PC-3 (cell line): ENCODE results near the gene MIEF1. TPM values are rescaled to one million over a fixed set of nuclear protein-coding genes. Genes with fewer than 3 reads are reported as not detected.

Source experiments
- ATAC-seq: fragments of 200-7000 bp; cut with Tn5 transposase; 2 replicates; pipeline ENCODE4 v1.9.1; 2020; ENCODE audit warnings: mild to moderate bottlenecking, moderate library complexity
- Bru-seq: library from RNA; stranded (reverse); fragments of 400-500 nt; gene quantifications from one replicate; lab custom pipeline; 2021; lab: Mats Ljungman, UMichigan
- BruChase-seq, 2 experiments: library from RNA; stranded (reverse); fragments of 400-500 nt; gene quantifications; one replicate each; lab custom pipeline; 2021; lab: Mats Ljungman, UMichigan
- BruUV-seq: library from RNA; stranded (reverse); fragments of 400-500 nt; replicated peaks from 2 replicates; lab custom pipeline; 2021; lab: Mats Ljungman, UMichigan
- CTCF ChIA-PET: fragments of 300-600 bp; sonication (Branson Sonifier 250); formaldehyde crosslinking; loops from one replicate; lab custom pipeline; 2022; ENCODE audit warnings: antibody characterized with exemption; lab: Charles Lee
- POLR2A ChIA-PET: fragments of 300-600 bp; sonication (Branson Sonifier 250); formaldehyde crosslinking; loops from one replicate; lab custom pipeline; 2022; ENCODE audit warnings: antibody characterized with exemption; ENCODE audit not compliant: unreplicated experiment; lab: Charles Lee
- DNase-seq: peaks from one replicate; pipeline ENCODE4 v3.0.0-alpha.2; 2015
- H2AFZ ChIP-seq: fragments of 300-600 bp; sonication (generic); 2 replicates; pipeline ENCODE4 v1.6.0; 2016; ENCODE audit warnings: antibody characterized with exemption, low read length
- H3F3A ChIP-seq: fragments of 300-600 bp; sonication (generic); one replicate; pipeline ENCODE4 v1.6.0; 2017; ENCODE audit warnings: antibody characterized with exemption, low read length, control low read depth, mild to moderate bottlenecking; ENCODE audit not compliant: unreplicated experiment
- H3K27ac ChIP-seq: fragments of 300-600 bp; sonication (generic); 2 replicates; pipeline ENCODE4 v1.5.1; 2016; ENCODE audit warnings: mild to moderate bottlenecking, low read length
- H3K27me3 ChIP-seq: fragments of 300-600 bp; sonication (generic); 2 replicates; pipeline ENCODE4 v1.6.1; 2016; ENCODE audit warnings: low read length, mixed read lengths
- H3K36me3 ChIP-seq: fragments of 300-600 bp; sonication (generic); 2 replicates; pipeline ENCODE4 v1.6.1; 2016; ENCODE audit warnings: low read depth, mixed run types, low read length, mixed read lengths
- H3K4me1 ChIP-seq: fragments of 300-600 bp; sonication (generic); 2 replicates; pipeline ENCODE4 v1.5.1; 2016; ENCODE audit warnings: low read length; ENCODE audit not compliant: insufficient read depth
- H3K4me2 ChIP-seq: fragments of 300-600 bp; sonication (generic); 2 replicates; pipeline ENCODE4 v1.6.0; 2016; ENCODE audit warnings: low read length
- H3K4me3 ChIP-seq: fragments of 300-600 bp; sonication (generic); 2 replicates; pipeline ENCODE4 v1.5.1; 2016; ENCODE audit warnings: mild to moderate bottlenecking, low read length, mixed read lengths
- H3K79me2 ChIP-seq: fragments of 300-600 bp; sonication (generic); 2 replicates; pipeline ENCODE4 v1.6.1; 2017; ENCODE audit warnings: low read length, mixed read lengths
- H3K9ac ChIP-seq: fragments of 300-600 bp; sonication (generic); 2 replicates; pipeline ENCODE4 v1.6.0; 2016; ENCODE audit warnings: mild to moderate bottlenecking, low read length
- H3K9me2 ChIP-seq: fragments of 300-600 bp; sonication (generic); replicated peaks from 2 replicates; pipeline ENCODE4 v1.6.1; 2016; ENCODE audit warnings: mixed run types, low read length, mixed read lengths
- H3K9me3 ChIP-seq: fragments of 300-600 bp; sonication (generic); 2 replicates; pipeline ENCODE4 v1.6.1; 2016; ENCODE audit warnings: low read length, mixed read lengths
- H4K20me1 ChIP-seq: fragments of 300-600 bp; sonication (generic); 2 replicates; pipeline ENCODE4 v1.6.1; 2016; ENCODE audit warnings: low read length, mixed read lengths
- CTCF ChIP-seq: fragments of 300-600 bp; sonication (generic); conservative IDR thresholded peaks from 2 replicates; pipeline ENCODE4 v1.5.1; 2017; ENCODE audit warnings: antibody characterized with exemption, low read depth, mild to moderate bottlenecking, low read length
- EZH2 ChIP-seq: fragments of 300-600 bp; sonication (generic); IDR thresholded peaks from one replicate; pipeline ENCODE4 v1.6.1; 2017; ENCODE audit warnings: antibody characterized with exemption, mild to moderate bottlenecking, low read length; ENCODE audit not compliant: unreplicated experiment
- EZH2phosphoT487 ChIP-seq: fragments of 300-600 bp; sonication (generic); IDR thresholded peaks from 2 replicates; pipeline ENCODE4 v1.6.1; 2018; ENCODE audit warnings: mild to moderate bottlenecking, antibody characterized with exemption, low read length, borderline replicate concordance
- intact Hi-C: fragments of 100-400 bp; cut with micrococcal nuclease; formaldehyde crosslinking; loops from 2 replicates; pipeline ENCODE4 v1.9.0; 2023
- long read RNA-seq: library from polyadenylated mRNA; unstranded; transcript quantifications from one replicate; pipeline ENCODE4 v2.0.0, GENCODE V29; 2021; ENCODE audit not compliant: unreplicated experiment
- total RNA-seq: library from RNA; depleted of rRNA; stranded (reverse); fragments of >200 nt; gene quantifications from 2 replicates; pipeline ENCODE4 v1.2.3, GENCODE V29; 2014; rRNA removed

The MIEF1 gene
- total RNA-seq (22.1 and 23.2 TPM in 2 replicates), Bru-seq, nascent RNA (percentile 77 among the genes with signal in this experiment), BruChase-seq, experiment 1, labeled RNA remaining after a 6-hour chase (percentile 94 among the genes with signal in this experiment), BruChase-seq, experiment 2, labeled RNA remaining after a 2-hour chase (percentile 90 among the genes with signal in this experiment)
- long read RNA-seq, full-length matches to known transcripts = 15 of 49 reads
- long read RNA-seq, partial matches to known transcripts = 3 of 49 reads
- long read RNA-seq, other reads (novel, unspliced or antisense) = 31 of 49 reads

DNA sequence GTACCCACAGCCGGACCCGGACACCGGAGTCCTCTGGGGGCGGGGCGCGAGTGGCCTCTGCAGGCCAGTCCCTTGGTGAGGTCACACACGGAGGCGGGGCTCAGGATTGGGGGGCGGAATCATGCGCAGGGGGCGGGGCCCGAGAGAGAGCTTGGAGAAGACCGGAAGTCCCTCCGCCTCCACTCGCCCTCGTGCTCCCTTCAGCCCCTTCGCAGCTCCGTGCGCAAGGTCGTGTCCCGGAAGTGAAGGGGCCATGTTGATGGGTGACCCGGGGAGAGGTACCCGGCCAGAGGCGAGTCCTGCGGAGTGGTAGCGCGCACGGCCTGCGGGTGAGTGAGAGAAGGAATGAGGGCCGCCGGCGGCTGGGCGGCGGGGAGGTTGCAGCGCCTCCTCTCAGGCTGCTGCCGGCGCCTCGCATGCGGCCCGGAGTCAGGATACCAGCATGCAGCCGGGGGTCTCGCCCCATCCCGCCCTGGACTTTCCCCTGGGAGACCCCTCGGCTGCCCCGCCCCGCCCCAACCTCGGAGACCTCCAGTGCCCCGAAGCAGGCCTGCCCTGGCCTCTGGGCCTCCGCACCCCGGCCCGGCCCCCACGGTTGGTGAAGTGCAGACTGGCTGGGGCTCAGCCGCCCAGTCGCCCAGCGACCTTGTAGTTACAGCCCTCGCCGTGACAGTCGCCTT is at the start of gene MIEF1:
TSS of gene MIEF1 (plus strand) at position 182 of the 680 bp plus-strand sequence. CDS start 9,005 bp downstream, outside the sequence.
- H3K36me3 ChIP-seq = peaks cover 25% of the 10 kb centered on the region; the same call in 1 of the 2 replicates
- no TSS peak for BruUV-seq
- peak within 1 kb of the TSS; percentile 25; the same call in 1 of the 2 replicates for H3K27ac ChIP-seq
- ChIA-PET POLR2A (no interaction called here), CTCF (interaction anchor here (1.0 kb wide), 2 partner anchors 18 to 27 kb away, joined by 4 to 5 read pairs; partner anchors contain the start of gene ATF4)
- H3K79me2 ChIP-seq = peaks cover 46% of the 10 kb centered on the region
- intact Hi-C loops = no loop called here
- ATAC-seq = peak; percentile 97
- H3K4me3 ChIP-seq = peak within 1 kb of the TSS; percentile 93
- no peaks in the 10 kb centered on the region for H3K9me2 ChIP-seq
- no peaks in the 10 kb centered on the region for H3K9me3 ChIP-seq
- peak within 1 kb of the TSS; percentile 78 for H2AFZ ChIP-seq
- TF ChIP-seq CTCF = no peak
- no peak for TF ChIP-seq EZH2phosphoT487
- no peak for TF ChIP-seq EZH2
- peak within 1 kb of the TSS; percentile 78 for H3K4me2 ChIP-seq
- peak; percentile 90 for DNase-seq
- no peaks in the 10 kb centered on the region for H3F3A ChIP-seq
- no peaks in the 10 kb centered on the region for H3K27me3 ChIP-seq
- H3K9ac ChIP-seq = peak within 1 kb of the TSS; percentile 94
- peaks cover 17% of the 10 kb centered on the region for H3K4me1 ChIP-seq
- no peaks in the 10 kb centered on the region for H4K20me1 ChIP-seq

GRCh38 chr22:39452740-39453040 is 49.4 kb upstream of the MIEF1 start:
- ChIA-PET CTCF (no interaction called here), POLR2A (no interaction called here)
- no peaks in the 10 kb centered on the region for H3K79me2 ChIP-seq
- H3F3A ChIP-seq = no peaks in the 10 kb centered on the region
- ATAC-seq (no peak), DNase-seq (no peak)
- H2AFZ ChIP-seq = no peak overlapping the region
- H3K4me3 ChIP-seq = no peak overlapping the region
- no peak overlapping the region for H3K9ac ChIP-seq
- H3K36me3 ChIP-seq = no peaks in the 10 kb centered on the region
- no peaks in the 10 kb centered on the region for H3K27me3 ChIP-seq
- TF ChIP-seq EZH2 = no peak
- no peak for TF ChIP-seq EZH2phosphoT487
- TF ChIP-seq CTCF = no peak
- no peak overlapping the region for H3K27ac ChIP-seq
- intact Hi-C loops = no loop called here
- H3K4me2 ChIP-seq = no peak overlapping the region
- no peaks in the 10 kb centered on the region for H4K20me1 ChIP-seq
- H3K9me3 ChIP-seq = no peaks in the 10 kb centered on the region
- no peaks in the 10 kb centered on the region; the same call in 1 of the 2 replicates for H3K4me1 ChIP-seq
- BruUV-seq = no TSS peak
- no peaks in the 10 kb centered on the region for H3K9me2 ChIP-seq
